GM19043 (cell line): ENCODE measurements around the gene FAAP24.
"Not testable (repeated sequence)": the region's sequence is repeated elsewhere in the genome, so short reads cannot be mapped to it uniquely, and the experiment has no call there.

Experiments
- ATAC-seq: cut with Tn5 transposase; IDR thresholded peaks from one replicate; pipeline ENCODE4 v1.9.1; 2021; ENCODE audit warnings: low read depth; ENCODE audit not compliant: unreplicated experiment

The FAAP24 gene, protein sequence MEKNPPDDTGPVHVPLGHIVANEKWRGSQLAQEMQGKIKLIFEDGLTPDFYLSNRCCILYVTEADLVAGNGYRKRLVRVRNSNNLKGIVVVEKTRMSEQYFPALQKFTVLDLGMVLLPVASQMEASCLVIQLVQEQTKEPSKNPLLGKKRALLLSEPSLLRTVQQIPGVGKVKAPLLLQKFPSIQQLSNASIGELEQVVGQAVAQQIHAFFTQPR

DNA sequence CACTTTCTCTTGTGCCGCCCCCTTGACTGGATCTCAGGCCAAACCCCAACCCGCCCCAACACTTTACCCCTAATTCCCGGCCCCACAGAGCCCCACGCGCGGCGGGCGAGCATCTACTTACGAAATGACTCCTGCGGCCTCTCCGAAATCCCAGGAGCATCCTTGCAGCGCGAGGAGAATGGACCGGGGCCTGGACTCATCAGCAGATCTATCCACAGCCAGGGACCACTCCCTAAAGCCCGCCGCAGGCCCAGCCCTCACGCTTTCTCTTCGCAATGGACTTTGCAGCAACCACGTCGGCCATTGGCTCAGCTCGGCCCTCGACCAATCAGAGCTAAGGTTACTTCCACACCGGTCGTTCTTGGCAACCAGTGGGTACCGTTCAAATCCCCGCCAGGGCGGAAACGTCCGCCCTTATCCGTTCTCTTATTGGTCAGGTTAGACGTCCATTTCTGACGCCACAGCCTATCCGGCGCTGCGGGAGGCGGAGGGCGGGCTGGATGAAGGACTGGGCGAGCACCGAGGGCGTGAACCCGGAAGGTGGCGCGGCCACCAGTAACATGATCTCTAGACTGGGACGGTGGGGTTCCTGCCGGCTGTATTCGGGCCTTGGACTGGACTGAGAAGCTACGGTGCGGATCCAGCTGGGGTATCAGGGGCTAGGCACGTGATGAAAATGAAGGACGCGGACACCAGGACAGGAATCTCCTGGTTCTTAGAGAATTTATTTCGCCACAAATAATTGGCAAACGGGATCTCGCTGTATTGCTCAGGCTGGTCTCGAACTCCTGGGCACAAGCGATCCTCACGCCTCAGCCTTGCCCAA lies at the start of gene FAAP24, which contains the start of gene CEP89:
Gene FAAP24, plus strand, starts transcription at position 528 of the 826 bp plus-strand sequence. CDS start 955 bp downstream, outside the sequence.
Gene CEP89, minus strand, starts transcription at position 244 of the 826 bp plus-strand sequence. Its CDS starts 84 bp downstream, at position 160.
- ATAC-seq = peak; percentile 98

DNA sequence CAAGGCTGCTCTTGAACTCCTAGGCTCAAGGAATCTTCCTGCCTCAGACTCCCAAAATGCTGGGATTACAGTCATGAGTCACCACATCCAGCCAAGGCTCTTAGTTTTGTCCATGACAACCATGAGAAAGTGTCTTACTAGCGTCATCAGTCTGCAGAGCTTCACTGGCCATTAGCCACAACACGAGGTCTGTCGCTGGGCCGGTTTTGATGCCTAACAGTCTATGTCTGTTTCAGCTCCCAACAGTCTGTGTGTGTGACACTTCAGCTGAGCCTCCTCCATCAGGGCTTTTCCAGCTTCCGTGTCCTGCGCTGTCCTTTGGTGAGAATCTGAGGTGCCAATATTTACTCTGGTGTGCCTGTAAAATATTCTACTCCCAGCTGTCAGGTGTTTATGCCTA lies 47.8 kb upstream of the FAAP24 start:
- no peak for ATAC-seq

DNA sequence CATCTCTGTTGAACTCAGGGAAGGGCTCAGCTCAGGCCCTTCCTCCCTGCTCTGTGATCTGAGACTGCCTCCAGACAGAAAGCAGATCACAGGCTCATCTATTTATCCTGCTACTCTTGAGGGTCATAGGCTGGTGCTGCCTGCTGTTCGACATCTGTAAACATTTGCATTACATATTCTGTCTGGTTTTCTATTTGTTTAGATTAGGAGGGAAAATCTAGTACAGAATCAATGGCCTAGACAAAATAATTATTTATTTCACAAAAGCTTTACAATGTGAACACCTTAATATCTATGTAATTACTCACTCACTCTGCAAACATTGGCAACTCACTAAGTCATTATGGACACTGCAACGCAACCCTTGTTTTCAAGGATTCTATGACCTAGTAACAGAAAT lies 43.2 kb upstream of the FAAP24 start:
- ATAC-seq = no peak

DNA sequence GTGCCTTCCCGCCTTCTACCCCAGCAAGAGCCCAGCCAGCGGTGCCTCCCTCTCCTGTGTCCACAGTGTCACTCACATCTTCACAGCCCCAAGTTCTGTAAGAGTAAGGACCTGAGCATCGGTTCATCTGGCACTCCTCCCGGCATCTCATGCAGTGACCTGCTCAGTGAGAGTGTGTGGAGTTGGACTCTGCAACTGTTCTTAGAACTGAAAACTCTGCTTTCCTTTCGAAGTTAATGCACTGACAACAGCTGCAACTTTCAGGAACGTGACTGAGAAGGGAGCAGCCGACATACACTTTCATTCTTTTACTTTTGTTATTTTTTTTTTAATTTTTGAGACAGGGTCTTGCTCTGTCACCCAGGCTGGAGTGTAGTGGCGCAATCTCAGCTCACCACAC lies 41.5 kb upstream of the FAAP24 start:
- ATAC-seq = no peak

DNA sequence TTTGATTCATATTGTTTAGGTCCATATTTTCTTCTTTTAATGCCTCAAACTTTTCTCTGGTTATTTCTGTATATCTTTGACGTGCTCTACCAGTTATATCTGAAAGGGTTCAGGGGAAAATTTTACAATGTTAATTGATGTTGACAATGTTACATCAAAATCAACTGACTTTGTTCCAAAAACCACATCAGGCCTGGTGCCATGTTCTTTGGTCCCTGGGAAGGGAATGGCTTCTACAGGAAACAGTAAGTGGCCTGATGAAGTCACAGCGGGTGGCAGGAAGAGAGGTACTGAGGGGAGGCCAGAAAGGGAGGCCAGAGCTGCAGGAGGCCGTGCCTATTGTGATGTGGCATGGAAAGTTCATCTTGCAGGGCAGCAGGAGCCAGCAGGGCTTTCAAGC lies 38.5 kb upstream of the FAAP24 start:
- ATAC-seq = no peak

DNA sequence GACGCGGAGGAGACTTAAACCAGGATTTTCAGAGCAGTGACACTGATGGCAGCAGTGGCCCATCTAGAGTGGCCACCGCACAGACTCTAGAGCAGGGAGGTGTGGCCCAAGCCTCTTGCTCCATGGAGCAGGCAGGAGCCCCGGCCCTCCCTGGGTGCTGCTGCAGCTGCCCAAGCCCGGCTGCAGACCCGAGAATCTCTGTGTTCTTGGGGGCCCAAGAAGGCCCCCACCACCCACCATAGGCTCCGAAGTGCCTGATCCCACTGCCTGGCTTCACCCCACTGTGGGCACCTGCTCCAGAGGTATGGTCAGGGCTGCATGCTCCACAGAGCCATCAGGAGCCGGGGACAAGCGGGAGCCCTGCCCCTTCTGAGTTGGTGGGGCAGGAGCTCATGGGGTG lies 36.4 kb upstream of the FAAP24 start:
- ATAC-seq = no peak

GRCh38 chr19:32936065-32936464 lies 36.0 kb upstream of the FAAP24 start:
- no peak for ATAC-seq

DNA sequence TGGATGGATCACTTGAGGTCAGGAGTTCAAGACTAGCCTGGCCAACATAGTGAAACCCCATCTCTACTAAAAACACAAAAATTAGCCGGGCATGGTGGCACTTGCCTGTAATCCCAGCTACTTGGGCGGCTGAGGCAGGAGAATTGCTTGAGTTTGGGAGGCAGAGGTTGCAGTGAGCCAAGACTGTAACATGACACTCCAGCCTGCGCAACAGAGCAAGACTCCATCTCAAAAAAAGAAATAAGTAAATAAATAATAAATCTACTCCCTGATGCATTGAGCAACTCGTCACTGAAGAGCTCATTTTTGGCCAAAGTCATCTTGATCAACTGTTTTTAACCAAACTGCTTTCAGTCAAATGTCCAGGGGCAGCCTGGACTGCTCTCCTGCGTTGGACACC lies 30.8 kb upstream of the FAAP24 start:
- not testable (repeated sequence) for ATAC-seq

DNA sequence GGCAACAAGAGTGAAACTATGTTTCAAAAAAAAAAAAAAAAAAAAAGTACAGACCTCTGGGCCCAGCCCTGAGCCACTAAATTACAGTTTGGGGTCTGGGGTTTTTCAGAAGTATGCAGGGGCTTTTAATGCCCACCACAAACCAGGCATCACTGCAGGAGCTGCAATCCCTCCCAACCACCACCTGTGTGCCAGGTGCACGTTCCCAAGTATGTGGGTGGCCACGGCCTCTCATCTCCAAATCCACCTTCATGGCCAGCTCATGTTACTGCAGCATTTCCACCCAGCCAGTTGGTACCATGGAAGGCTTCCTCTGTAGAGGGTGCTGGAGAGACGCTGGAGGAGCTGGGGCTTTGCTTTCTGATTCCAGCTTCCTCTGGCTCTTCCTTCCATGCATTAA lies 26.8 kb upstream of the FAAP24 start:
- no peak for ATAC-seq

DNA sequence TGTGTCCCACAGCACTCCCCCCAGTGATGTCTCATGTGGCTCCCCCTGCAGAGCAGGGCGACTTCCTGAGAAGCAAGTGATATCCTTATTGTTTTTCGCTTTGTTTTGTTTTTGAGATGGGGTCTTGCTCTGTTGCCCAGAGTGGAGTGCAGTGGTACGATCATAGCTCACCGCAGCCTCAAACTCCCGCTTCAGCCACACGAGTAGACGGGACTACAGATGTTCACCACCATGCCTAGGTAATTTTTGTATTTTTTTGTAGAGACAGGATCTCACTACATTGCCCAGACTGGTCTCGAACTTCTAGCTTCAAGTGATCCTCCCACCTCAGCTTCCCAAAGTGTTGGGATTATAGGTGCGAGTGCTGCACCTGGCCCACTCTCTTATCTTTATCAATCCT lies 5.3 kb upstream of the FAAP24 start:
- no peak for ATAC-seq

- no peak for ATAC-seq
Observed at GRCh38 chr19:32969549-32969948, 2.5 kb upstream of the FAAP24 start.

- no peak for ATAC-seq
Observed at GRCh38 chr19:32971012-32971595, 938 bp upstream of the FAAP24 start.

DNA sequence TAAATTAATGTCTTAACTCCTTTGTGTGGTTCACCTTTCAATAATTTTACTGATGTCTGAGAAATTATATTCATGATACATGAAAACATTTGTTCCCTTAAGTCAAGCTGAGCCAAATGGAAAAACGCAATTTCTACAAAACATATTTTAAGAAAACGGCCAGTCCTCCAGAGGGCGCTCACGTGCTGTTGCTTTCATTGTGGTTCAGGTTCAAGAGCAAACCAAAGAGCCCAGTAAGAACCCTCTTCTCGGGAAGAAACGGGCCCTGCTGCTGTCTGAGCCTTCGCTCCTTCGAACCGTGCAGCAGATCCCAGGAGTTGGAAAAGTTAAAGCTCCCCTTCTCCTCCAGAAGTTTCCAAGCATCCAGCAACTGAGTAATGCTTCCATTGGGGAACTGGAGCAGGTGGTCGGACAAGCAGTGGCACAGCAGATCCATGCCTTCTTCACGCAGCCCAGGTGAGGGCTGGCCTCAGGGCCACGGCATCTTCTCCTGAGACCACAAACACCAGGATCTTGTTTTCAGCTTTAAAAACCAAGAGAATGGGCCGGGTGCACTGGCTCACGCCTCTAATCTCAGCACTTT lies 4.3 kb downstream of the FAAP24 start:
- no peak for ATAC-seq

DNA sequence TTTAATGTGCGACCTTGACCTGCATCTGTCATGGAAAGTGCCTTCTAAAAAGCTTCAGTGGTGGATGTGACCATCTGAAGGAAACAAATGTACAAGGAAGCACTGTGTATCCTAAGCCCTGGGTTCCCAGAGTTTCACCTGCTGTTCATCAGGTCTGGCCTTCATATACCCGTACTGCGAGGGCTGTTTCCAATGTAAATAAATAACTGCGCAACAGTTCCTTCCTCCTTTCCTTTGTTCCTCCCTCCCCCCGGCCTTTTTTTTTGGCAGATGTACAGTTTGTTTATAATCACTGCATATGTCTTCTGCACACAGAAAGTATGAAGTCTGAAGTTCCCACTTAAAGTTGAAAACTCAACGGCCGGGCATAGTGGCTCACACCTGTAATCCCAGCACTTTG lies 5.2 kb downstream of the FAAP24 start:
- ATAC-seq = no peak

DNA sequence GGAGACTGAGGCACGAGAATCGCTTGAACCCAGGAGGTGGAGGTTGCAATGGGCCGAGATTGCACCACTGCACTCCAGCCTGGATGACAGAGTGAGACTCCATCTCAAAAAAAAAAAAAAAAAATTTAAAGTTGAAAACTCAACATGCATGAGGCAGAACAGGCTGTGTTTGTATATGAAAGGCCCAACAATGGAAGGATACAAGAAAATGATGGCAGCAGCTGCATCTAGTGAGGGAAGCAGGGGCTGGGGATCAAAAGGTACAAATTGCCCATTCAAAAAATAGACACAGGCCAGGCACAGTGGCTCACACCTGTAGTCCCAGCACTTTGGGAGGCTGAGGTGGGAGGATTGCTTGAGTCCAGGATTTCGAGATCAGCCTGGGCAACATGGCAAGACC lies 5.8 kb downstream of the FAAP24 start:
- ATAC-seq = not testable (repeated sequence)

DNA sequence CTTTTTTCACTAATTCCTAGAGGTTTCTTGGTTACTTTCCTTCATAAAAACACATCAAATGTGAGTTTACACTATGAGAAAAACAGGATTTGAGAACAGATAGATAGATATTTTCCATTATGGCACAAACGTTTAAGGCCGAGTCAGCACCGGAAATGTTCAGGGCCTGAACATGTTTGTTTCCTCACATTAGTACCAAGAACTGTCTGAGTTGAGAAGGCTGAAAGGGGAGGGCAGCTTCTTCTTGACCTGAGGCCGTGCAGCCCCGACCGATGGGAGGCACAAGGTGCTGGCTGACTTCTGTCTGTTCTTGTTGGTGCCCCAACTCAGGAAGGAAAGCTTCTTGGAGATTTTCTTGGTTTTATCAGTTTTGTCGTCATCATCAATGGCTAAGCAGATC lies 7.8 kb downstream of the FAAP24 start:
- not testable (repeated sequence) for ATAC-seq

DNA sequence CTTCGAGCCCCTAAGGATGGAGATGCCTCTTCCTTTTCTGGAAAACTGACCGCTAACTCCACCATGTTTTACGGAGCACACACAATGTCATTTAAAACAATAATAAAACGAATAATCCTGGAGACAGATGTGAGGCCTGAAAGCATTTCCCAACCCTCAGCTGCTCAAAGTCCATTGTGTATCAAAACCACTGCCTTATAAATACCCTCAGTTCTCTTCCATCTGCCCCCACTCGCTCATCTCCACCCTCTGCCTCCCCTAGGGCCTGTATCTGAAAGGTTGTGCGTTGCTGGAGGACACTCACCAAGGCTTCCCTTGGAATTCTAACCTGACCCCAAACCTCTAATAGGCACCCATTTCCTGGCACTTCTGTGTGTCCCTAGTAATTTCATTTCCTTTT lies 10.4 kb downstream of the FAAP24 start:
- ATAC-seq = not testable (repeated sequence)

DNA sequence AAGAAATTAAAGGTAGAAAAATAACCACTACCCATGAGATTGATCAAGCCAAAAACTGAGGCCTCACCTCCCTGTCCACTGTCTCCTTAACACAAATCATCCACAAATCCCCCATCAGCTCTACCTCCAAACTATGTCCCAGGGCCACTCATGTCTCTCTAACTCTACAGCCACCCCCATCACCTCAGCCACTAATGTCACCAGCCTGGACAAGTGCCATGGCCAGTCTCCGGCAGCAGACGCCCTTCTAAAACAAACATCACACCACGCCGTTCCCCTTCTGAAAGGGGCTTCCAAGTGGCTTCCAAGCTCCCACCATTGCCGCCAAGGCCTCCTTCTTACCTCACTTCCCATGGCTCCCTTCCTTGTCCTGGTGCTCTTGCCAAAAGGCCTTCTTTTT lies 16.2 kb downstream of the FAAP24 start:
- ATAC-seq = not testable (repeated sequence)

DNA sequence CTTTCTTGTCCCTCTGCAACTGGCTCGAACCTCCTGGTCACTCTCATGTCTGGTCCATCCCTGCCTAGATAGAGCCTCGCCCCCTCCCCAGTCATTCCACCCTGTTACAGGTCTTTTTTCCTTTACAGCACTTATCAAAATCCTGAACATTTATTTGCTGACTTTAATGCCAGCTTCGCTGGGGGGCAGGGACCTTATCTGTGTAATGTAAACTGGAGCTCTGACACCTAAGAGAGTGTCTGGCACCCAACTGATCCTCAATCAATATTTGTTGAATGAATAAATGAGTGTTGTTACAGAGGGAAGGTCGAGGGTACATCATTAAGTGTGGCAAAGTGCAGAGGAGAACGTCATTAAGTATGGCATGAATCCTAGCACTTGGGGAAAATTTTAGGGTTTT lies 16.7 kb downstream of the FAAP24 start:
- no peak for ATAC-seq

GRCh38 chr19:32995966-32996365 lies 23.9 kb downstream of the FAAP24 start:
- not testable (repeated sequence) for ATAC-seq

DNA sequence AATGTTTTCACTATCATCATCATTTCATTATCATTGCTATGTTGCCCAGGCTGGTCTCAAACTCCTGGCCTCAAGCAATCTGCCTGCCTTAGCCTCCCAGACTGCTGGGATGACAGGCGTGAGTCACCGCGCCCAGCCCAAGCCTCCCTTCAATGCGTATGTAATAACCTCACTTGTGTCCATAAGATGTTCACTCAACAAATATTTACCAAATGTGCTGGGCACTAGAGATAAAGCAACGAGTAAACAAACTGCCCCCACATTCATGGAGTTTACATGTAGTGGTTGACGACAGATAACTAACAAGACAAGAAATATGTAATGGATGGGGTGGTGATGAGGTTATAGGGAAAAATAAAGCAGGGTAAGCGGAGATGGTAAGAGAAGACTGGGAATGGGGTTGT lies 25.0 kb downstream of the FAAP24 start:
- not testable (repeated sequence) for ATAC-seq
